Glutamatergic neuron (in vitro differentiated cells): ENCODE data around the gene HIGD2B. TPM values are rescaled to one million over a fixed set of nuclear protein-coding genes. Genes with fewer than 3 reads are reported as not detected.

Source experiments
- DNase-seq: peaks from one replicate; pipeline ENCODE4 v3.0.0; 2022
- H3K27ac Mint-ChIP-seq: one replicate; pipeline ENCODE4 v1.8.0; 2020; ENCODE audit warnings: mild to moderate bottlenecking, mixed read lengths, inconsistent platforms; ENCODE audit not compliant: unreplicated experiment
- H3K27me3 Mint-ChIP-seq: one replicate; pipeline ENCODE4 v1.8.0; 2020; ENCODE audit warnings: mild to moderate bottlenecking, moderate library complexity, mixed read lengths, inconsistent platforms; ENCODE audit not compliant: unreplicated experiment
- H3K36me3 Mint-ChIP-seq: one replicate; pipeline ENCODE4 v1.8.0; 2020; ENCODE audit warnings: mild to moderate bottlenecking, mixed read lengths, inconsistent platforms; ENCODE audit not compliant: unreplicated experiment
- H3K4me1 Mint-ChIP-seq: one replicate; pipeline ENCODE4 v1.8.0; 2020; ENCODE audit warnings: mild to moderate bottlenecking, low read depth, mixed read lengths, inconsistent platforms; ENCODE audit not compliant: unreplicated experiment
- H3K4me3 Mint-ChIP-seq: one replicate; pipeline ENCODE4 v1.8.0; 2020; ENCODE audit warnings: mild to moderate bottlenecking, mixed read lengths, inconsistent platforms; ENCODE audit not compliant: unreplicated experiment
- H3K9me3 Mint-ChIP-seq: one replicate; pipeline ENCODE4 v1.8.0; 2020; ENCODE audit warnings: mild to moderate bottlenecking, moderate library complexity, mixed read lengths, inconsistent platforms; ENCODE audit not compliant: unreplicated experiment
- CTCF ChIP-seq: fragments of 200-600 bp; sonication (generic); IDR thresholded peaks from one replicate; pipeline ENCODE4 v1.5.0; 2021; ENCODE audit not compliant: partially characterized antibody, unreplicated experiment
- total RNA-seq: library from RNA; stranded (reverse); fragmentation: NEBNext Ultra II Directional; extraction: Animal tissue kit (Norgen Biotek cat#: 25700); gene quantifications from one replicate; pipeline ENCODE4 v1.2.1, GENCODE V29; 2021; ENCODE audit not compliant: unreplicated experiment

HIGD2B gene
- total RNA-seq, 1 donor from 2014 or later, result not detected

- DNase-seq, result no peak
- Mint-ChIP-seq H3K36me3 (no peaks in the 10 kb centered on the region), H3K4me3 (no peak overlapping the region), H3K9me3 (peaks cover 1% of the 10 kb centered on the region), H3K27ac (no peak overlapping the region), H3K4me1 (no peaks in the 10 kb centered on the region), H3K27me3 (no peaks in the 10 kb centered on the region)
- no peak for TF ChIP-seq CTCF
Observed at GRCh38 chr15:72698938-72699337, 13.0 kb upstream of the HIGD2B start.

- no peak overlapping the region for H3K27ac Mint-ChIP-seq
Observed at GRCh38 chr15:72690938-72691337, 5.0 kb upstream of the HIGD2B start.

GRCh38 chr15:72688697-72689096, 2.7 kb upstream of the HIGD2B start:
- H3K27me3 Mint-ChIP-seq, result no peaks in the 10 kb centered on the region
- no peak overlapping the region for H3K27ac Mint-ChIP-seq
- no peak for TF ChIP-seq CTCF
- H3K4me3 Mint-ChIP-seq, result no peak overlapping the region
- H3K36me3 Mint-ChIP-seq, result no peaks in the 10 kb centered on the region
- H3K9me3 Mint-ChIP-seq, result no peaks in the 10 kb centered on the region
- no peak for DNase-seq
- H3K4me1 Mint-ChIP-seq, result peaks cover 3% of the 10 kb centered on the region

More at GRCh38 chr15:72690938-72691337, 5.0 kb upstream of the HIGD2B start:
- H3K9me3 Mint-ChIP-seq, result no peaks in the 10 kb centered on the region
- no peak for DNase-seq
- no peaks in the 10 kb centered on the region for H3K4me1 Mint-ChIP-seq
- TF ChIP-seq CTCF, result no peak
- H3K27me3 Mint-ChIP-seq, result no peaks in the 10 kb centered on the region
- no peak overlapping the region for H3K4me3 Mint-ChIP-seq
- no peaks in the 10 kb centered on the region for H3K36me3 Mint-ChIP-seq

GRCh38 chr15:72685301-72685924, 569 bp downstream of the HIGD2B start:
- peak; percentile 17 for TF ChIP-seq CTCF
- Mint-ChIP-seq H3K9me3 (no peaks in the 10 kb centered on the region), H3K4me1 (peaks cover 3% of the 10 kb centered on the region), H3K36me3 (no peaks in the 10 kb centered on the region), H3K27me3 (no peaks in the 10 kb centered on the region), H3K27ac (peak overlapping the region; percentile 92), H3K4me3 (peak overlapping the region; percentile 92)
- DNase-seq, result no peak

- Mint-ChIP-seq H3K4me3 (no peak overlapping the region), H3K9me3 (no peaks in the 10 kb centered on the region), H3K27ac (no peak overlapping the region), H3K36me3 (no peaks in the 10 kb centered on the region), H3K4me1 (peaks cover 3% of the 10 kb centered on the region), H3K27me3 (no peaks in the 10 kb centered on the region)
- DNase-seq, result no peak
- TF ChIP-seq CTCF, result no peak
Observed at GRCh38 chr15:72682772-72683171, 3.2 kb downstream of the HIGD2B start.
